ENCODE measurements around the gene UHRF2.
"Not testable (repeated sequence)": the region's sequence is repeated elsewhere in the genome, so short reads cannot be mapped to it uniquely, and the experiment has no call there.

UHRF2 gene

DNA sequence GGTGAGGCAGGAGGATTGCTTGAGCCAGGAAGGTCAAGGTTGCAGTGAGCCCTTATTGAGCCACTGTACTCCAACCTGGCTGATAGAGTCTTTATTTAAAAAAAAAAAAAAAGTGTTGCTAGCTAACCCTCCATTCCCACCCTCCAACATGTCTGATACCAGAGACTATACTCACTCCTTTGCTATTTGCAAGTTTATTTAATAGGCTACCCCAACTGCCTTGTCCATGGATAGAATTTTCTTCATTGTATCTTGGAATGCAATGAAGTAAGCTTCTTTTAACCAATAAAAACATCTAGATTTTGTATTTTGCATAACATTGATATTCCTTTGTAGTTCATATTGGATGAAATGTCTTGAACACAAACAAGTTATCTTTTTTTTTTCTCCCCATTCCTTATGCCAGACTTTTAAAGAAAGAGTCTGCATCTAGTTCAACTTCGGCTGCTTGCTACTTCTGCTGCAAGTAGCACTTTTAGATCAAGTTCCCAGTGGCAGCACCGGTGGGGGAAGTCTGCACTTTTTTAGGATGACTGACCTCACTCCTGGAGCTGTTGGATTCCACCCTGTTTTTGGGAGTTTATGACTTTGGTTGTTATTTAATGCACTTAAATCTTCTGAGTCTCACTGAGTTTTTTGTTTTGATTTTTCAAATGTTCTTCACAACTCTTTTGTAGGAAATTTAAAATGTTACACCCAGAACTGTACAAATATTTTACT, 112.5 kb downstream of the UHRF2 start:
- H3K27ac ChIP-seq: no peak overlapping the region
- TF ChIP-seq Cebpa-rat (IDR thresholded peaks at IDR 0.05): no peak

DNA sequence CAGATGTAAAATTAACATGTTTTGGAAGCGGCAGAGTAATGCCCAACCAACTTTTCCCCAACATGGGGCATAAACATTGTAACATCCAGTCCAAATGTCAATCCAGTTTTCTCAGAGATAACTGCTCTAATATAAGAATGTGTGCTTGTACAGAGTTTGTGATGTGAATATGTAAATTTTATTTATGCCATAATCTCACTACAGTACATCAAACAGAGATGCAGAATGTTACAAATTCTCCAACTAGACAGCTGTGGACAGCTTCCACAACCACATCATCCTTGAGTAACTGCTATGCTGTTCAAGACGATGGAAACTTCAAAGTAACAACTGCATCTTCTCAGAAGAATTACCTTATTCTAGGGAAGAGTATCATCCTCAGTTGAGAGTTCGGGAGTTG, 122.6 kb downstream of the UHRF2 start:
- no peak overlapping the region for H3K4me2 ChIP-seq
- no peak overlapping the region for H3K9ac ChIP-seq
- no peak overlapping the region for H3K27ac ChIP-seq
- H3K36me3 ChIP-seq: peaks cover 0 to 59% (median 18%) of the 10 kb centered on the region in 11 experiments; a peak in 13 of 22 replicates
- H3K4me1 ChIP-seq: no peaks in the 10 kb centered on the region
- H3K27me3 ChIP-seq: no peaks in the 10 kb centered on the region
- H4K20me1 ChIP-seq: no peaks in the 10 kb centered on the region
- no peaks in the 10 kb centered on the region for H3K9me3 ChIP-seq (replicated peaks in 1 of 11)
- H3K4me3 ChIP-seq: no peak overlapping the region
- no peak for TF ChIP-seq Cebpa-rat (IDR thresholded peaks at IDR 0.05)

More for the DNA sequence above, 112.5 kb downstream of the UHRF2 start:
- no peaks in the 10 kb centered on the region for H3K4me1 ChIP-seq
- no peaks in the 10 kb centered on the region for H3K27me3 ChIP-seq
- no peaks in the 10 kb centered on the region for H4K20me1 ChIP-seq
- peaks cover 3 to 36% (median 20%) of the 10 kb centered on the region in 11 experiments; a peak in 18 of 22 replicates for H3K36me3 ChIP-seq
- no peak overlapping the region for H3K9ac ChIP-seq
- peaks cover 9 to 24% (median 16%) of the 10 kb centered on the region in 11 experiments for H3K9me3 ChIP-seq (replicated peaks in 1 of 11)
- no peak overlapping the region for H3K4me3 ChIP-seq
- no peak overlapping the region for H3K4me2 ChIP-seq

DNA sequence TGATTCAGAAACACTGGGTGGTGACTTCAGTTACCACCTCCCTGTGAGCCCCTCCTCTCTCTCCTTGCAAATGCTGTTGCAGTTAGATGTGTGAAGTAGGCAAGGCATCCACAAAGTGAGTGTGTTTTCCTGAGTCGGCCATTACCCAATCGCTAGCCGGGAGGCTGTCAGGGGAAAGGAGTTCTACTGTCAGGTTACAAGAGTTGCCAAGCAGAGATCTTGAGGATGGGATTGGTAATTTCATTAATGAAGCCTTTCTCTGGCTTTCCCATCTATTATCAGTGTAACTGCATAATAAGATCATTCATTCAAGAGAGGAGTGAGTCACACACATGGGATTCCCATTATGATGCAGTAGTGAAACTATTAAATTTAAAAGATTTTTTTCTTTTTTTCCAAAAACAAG, 125.7 kb downstream of the UHRF2 start:
- no peak for TF ChIP-seq Cebpa-rat (IDR thresholded peaks at IDR 0.05)
- Histone ChIP-seq H3K9me3 (replicated peaks in 1 of 11) (no peaks in the 10 kb centered on the region), H3K4me3 (no peak overlapping the region), H3K4me1 (no peaks in the 10 kb centered on the region), H3K27ac (no peak overlapping the region), H3K27me3 (no peaks in the 10 kb centered on the region), H3K36me3 (peaks cover 0 to 70% (median 25%) of the 10 kb centered on the region in 11 experiments; a peak in 14 of 22 replicates), H3K9ac (no peak overlapping the region), H4K20me1 (no peaks in the 10 kb centered on the region), H3K4me2 (no peak overlapping the region)

DNA sequence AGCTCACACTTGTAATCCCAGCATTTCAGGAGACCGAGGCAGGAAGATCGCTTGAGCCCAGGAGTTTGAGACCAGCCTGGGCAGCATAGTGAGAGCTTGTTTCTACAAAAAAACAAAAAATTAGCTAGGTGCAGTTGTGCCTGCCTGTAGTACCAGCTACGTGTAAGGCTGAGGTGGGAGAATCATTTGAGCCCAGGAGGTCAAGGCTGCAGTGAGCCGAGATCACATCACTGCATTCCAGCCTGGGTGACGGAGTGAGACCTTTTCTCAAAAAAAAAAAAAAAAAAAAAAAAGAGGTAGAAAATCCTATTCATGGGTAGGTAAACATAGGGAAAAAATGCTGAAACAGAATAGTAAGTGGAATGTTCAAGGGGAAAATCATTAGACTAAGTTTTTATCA, 129.6 kb downstream of the UHRF2 start:
- H3K9ac ChIP-seq; H3K4me1 ChIP-seq; H3K9me3 ChIP-seq (replicated peaks in 1 of 11); H4K20me1 ChIP-seq; H3K27me3 ChIP-seq; H3K27ac ChIP-seq; H3K4me2 ChIP-seq; H3K4me3 ChIP-seq: not testable (repeated sequence)
- peaks cover 0 to 68% (median 12%) of the 10 kb centered on the region in 11 experiments; a peak in 13 of 22 replicates for H3K36me3 ChIP-seq

DNA sequence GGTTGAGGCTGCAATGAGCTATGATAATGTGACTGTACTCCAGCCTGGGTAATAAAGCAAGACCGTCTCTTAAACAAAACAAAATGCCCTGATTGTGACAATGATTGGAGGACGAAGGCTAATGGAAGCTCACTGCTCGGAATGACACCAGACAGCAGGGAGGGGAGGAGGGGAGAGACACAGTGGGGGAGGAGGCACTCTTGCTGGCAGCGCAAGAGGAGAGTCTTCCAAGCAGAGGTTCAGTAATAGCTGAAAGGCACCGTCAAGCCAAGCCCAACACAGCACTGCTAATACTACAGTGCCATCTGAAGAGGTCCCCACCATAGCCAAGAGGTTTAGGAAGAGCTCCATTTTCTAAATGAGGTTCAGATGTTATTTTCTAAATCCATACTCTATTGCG, 130.2 kb downstream of the UHRF2 start:
- H3K9ac ChIP-seq: no peak overlapping the region
- no peaks in the 10 kb centered on the region for H3K27me3 ChIP-seq
- H3K9me3 ChIP-seq (replicated peaks in 1 of 11): no peaks in the 10 kb centered on the region
- H3K4me2 ChIP-seq: no peak overlapping the region
- H3K4me3 ChIP-seq: no peak overlapping the region
- peaks cover 0 to 2% (median 0%) of the 10 kb centered on the region in 10 experiments; a peak in 4 of 20 replicates for H3K4me1 ChIP-seq
- H3K27ac ChIP-seq: no peak overlapping the region
- no peak for TF ChIP-seq Cebpa-rat (IDR thresholded peaks at IDR 0.05)
- H4K20me1 ChIP-seq: no peaks in the 10 kb centered on the region
- H3K36me3 ChIP-seq: peaks cover 0 to 71% (median 12%) of the 10 kb centered on the region in 11 experiments; a peak in 13 of 22 replicates

DNA sequence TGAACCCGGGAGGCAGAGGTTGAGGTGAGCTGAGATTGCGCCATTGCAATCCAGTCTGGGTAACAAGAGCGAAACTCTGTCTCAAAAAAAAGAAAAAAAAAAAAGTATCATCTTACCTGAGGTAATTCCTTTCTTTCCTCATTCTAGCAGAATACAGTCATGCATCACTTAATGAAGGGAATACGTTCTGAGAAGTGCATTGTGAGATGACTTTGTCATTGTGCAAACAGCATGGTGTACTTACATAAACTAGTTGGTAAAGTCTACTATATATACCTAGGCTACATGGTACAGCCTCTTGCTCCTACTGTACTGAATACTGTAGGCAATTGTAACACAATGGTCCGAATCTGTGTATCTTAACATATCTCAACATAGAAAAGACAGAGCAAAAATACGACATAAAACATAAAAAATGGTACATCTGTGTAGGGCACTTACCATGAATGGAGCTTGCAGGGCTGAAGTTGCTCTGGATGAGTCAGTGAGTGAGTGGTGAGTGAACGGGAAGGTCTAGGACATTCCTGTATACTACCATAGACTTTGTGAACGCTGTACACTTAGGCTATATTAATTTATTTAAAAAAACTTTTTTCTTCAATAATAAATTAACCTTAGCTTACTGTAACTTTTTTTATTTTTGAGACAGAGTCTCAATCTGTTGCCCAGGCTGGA, 132.2 kb downstream of the UHRF2 start:
- Histone ChIP-seq H3K4me3 (no peak overlapping the region), H3K9ac (no peak overlapping the region), H3K9me3 (replicated peaks in 1 of 11) (no peaks in the 10 kb centered on the region), H3K4me2 (no peak overlapping the region), H3K4me1 (peaks cover 0 to 9% (median 0%) of the 10 kb centered on the region in 10 experiments; a peak in 5 of 20 replicates), H3K36me3 (peaks cover 0 to 58% (median 7%) of the 10 kb centered on the region in 11 experiments; a peak in 13 of 22 replicates), H3K27ac (no peak overlapping the region), H4K20me1 (no peaks in the 10 kb centered on the region), H3K27me3 (no peaks in the 10 kb centered on the region)
- no peak for TF ChIP-seq Cebpa-rat (IDR thresholded peaks at IDR 0.05)

DNA sequence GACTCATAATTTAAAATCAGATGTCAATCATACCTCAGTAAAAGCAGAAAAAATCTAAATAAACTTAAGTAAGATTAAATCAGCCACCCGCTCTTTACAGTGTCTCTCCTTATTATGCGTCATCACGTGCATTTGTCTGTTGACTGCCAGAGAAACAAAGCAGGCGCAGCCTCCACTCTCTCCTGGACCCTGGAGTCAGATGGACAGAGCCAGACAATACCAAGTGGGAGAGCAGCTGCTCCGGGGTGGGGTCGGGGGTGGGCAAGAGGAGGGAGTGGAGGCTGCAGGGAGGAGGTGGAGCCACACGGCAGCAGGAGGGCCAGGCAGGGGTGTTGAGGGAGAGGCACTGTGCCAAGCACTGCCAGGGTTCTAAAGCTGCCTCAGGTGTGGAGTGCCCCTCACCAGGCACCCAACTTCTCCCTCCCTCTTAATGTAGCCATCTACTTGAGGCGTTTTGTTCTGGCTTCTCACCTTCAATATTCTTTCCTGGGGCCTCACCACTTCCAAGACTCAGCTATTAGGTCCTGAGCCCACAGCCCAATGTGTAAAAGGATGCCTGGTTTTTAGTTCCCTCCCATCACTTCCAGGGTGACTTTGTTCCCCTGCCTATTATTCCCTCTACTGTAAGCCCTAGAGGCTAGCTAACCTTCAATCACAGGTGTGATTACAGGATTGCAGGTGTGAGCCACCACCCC, 136.3 kb downstream of the UHRF2 start:
- no peak overlapping the region for H3K27ac ChIP-seq
- no peak overlapping the region for H3K4me2 ChIP-seq
- H4K20me1 ChIP-seq: no peaks in the 10 kb centered on the region
- H3K9me3 ChIP-seq (replicated peaks in 1 of 11): no peaks in the 10 kb centered on the region
- H3K4me1 ChIP-seq: peaks cover 14 to 35% (median 23%) of the 10 kb centered on the region in 10 experiments
- H3K36me3 ChIP-seq: peaks cover 0 to 51% (median 8%) of the 10 kb centered on the region in 11 experiments; a peak in 12 of 22 replicates
- H3K27me3 ChIP-seq: no peaks in the 10 kb centered on the region
- no peak overlapping the region for H3K4me3 ChIP-seq
- no peak overlapping the region for H3K9ac ChIP-seq
- TF ChIP-seq Cebpa-rat (IDR thresholded peaks at IDR 0.05): no peak

DNA sequence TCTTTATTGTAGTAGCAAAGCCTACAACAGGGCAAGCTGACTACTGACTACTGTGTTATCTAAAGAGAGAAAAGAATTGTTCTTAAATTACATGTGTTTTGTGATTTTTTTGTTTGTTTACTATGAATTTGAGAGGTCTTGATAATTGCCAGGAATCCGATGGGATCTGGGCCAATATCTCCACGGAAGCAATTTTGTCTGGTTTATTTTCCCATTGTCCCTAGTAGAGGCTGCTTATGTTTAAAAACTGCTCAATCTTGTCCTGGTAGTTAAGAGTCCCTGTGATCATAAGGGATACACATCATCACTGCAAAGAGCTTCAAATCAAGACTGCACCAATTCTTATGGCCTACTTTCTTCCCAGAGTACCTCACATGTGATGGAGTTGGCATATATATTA, 138.1 kb downstream of the UHRF2 start:
- Histone ChIP-seq H3K4me3 (no peak overlapping the region), H4K20me1 (no peaks in the 10 kb centered on the region), H3K9ac (no peak overlapping the region), H3K27ac (no peak overlapping the region), H3K27me3 (no peaks in the 10 kb centered on the region), H3K4me1 (peaks cover 14 to 36% (median 23%) of the 10 kb centered on the region in 10 experiments), H3K9me3 (replicated peaks in 1 of 11) (no peaks in the 10 kb centered on the region), H3K4me2 (no peak overlapping the region), H3K36me3 (peaks cover 0 to 56% (median 21%) of the 10 kb centered on the region in 11 experiments; a peak in 14 of 22 replicates)
- TF ChIP-seq Cebpa-rat (IDR thresholded peaks at IDR 0.05): no peak

DNA sequence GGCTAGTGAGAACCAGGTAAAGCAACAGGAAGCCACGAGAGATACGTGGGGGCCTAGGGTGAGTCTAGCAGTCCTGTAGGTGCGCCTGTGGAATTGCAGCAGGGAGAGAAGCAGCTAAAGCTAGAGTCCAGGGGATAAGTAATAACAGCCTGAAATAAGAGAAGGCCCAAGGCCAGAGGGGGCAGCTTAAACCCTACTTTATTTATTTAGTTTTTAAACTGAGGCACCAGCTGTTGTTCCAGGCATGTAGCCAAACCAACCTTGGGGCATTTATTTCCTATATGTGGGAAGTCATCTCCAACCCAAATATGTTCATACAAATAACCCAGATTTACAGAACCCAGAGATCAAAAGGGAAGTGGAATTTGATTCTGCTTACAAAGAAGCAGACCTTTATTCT, 139.0 kb downstream of the UHRF2 start:
- H3K27me3 ChIP-seq: no peaks in the 10 kb centered on the region
- H3K9ac ChIP-seq: no peak overlapping the region
- no peak for TF ChIP-seq Cebpa-rat (IDR thresholded peaks at IDR 0.05)
- no peaks in the 10 kb centered on the region for H3K9me3 ChIP-seq (replicated peaks in 1 of 11)
- no peak overlapping the region for H3K4me3 ChIP-seq
- H3K4me1 ChIP-seq: peaks cover 14 to 36% (median 23%) of the 10 kb centered on the region in 10 experiments
- no peak overlapping the region for H3K27ac ChIP-seq
- H3K4me2 ChIP-seq: peak overlapping the region; percentile 11 to 53 (median 37); a peak in 19 of 22 replicates
- H4K20me1 ChIP-seq: no peaks in the 10 kb centered on the region
- H3K36me3 ChIP-seq: peaks cover 0 to 57% (median 25%) of the 10 kb centered on the region in 11 experiments; a peak in 14 of 22 replicates

Data from BLaER1 treated with 17β-estradiol and CSF1 and Interleukin-3, amounts not matched to agents 10 nM and 100 nM (cell line).